ENCODE measurements around the gene SCYGR5. TPM values are rescaled to one million over a fixed set of nuclear protein-coding genes. Genes with fewer than 3 reads are reported as not detected.

The SCYGR5 gene
- total RNA-seq, 6 experiments from 2014 or later = not detected

DNA sequence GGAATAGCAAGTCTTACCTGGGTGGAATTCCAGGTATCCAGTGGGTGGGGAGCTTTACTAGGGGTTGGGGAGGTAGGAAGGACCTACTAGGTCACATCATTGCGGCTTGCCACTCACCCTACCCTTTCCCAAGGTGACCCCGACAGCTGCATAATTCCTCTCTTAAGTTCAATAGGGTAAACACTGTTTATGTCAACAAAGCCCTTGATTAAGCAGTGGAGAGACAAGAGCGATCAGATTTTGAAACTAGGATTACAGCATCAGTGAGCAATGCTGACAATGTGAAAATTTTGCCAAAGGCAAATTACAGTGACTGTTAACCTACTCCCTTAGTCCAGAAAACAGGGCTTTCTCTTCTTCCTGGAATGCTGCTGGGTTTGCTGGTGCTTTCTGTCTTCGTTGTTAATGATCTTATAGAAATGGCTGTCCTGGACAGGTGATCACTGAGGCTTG is 36.7 kb downstream of the SCYGR5 start:
- Histone ChIP-seq H3K4me1 (peaks cover 0 to 43% (median 11%) of the 10 kb centered on the region in 4 donors), H3K36me3 (peaks cover 0 to 6% (median 0%) of the 10 kb centered on the region in 4 donors), H3K4me3 (no peak overlapping the region), H3K9me3 (no peaks in the 10 kb centered on the region), H3K27me3 (no peaks in the 10 kb centered on the region), H3K27ac (peak overlapping the region; percentile 45 to 49 (median 48))
- DNase-seq = peak in 1 of 3 donors; percentile 59
- ATAC-seq = peak; percentile 75 to 82 (median 79)
- intact Hi-C loops (cut with DNase I) = no loop called here
- WGBS (ENCODE audit: insufficient coverage, low coverage, low lambda C conversion rate, missing lambda C conversion rate) = 21% methylated on average over 4 of the region's 4 CpGs
- TF ChIP-seq POLR2A (IDR thresholded peaks at IDR 0.05) = no peak
- TF ChIP-seq, protein P1, sequence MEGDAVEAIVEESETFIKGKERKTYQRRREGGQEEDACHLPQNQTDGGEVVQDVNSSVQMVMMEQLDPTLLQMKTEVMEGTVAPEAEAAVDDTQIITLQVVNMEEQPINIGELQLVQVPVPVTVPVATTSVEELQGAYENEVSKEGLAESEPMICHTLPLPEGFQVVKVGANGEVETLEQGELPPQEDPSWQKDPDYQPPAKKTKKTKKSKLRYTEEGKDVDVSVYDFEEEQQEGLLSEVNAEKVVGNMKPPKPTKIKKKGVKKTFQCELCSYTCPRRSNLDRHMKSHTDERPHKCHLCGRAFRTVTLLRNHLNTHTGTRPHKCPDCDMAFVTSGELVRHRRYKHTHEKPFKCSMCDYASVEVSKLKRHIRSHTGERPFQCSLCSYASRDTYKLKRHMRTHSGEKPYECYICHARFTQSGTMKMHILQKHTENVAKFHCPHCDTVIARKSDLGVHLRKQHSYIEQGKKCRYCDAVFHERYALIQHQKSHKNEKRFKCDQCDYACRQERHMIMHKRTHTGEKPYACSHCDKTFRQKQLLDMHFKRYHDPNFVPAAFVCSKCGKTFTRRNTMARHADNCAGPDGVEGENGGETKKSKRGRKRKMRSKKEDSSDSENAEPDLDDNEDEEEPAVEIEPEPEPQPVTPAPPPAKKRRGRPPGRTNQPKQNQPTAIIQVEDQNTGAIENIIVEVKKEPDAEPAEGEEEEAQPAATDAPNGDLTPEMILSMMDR (IDR thresholded peaks at IDR 0.05) = no peak

DNA sequence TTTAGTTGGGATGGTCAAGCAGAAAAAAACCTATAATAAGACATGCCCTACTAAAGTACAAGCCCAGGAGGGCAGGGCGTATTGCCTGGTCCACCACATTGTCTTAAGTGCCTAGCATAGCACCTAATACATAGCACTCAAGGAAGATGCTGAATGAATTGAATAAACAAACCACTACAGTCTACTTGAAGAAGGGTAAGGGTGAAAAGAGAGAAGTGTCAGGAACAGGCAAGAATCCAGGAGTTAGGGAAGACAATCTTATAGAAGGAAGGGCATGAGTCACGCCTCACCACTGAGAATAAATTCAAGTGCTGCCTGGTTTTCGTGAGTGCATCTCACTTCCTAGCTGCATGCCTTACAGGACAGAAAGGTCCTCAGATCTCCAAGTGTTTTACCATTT is 37.4 kb downstream of the SCYGR5 start:
- Histone ChIP-seq H3K27ac (peak overlapping the region; percentile 45 to 49 (median 48)), H3K9me3 (no peaks in the 10 kb centered on the region), H3K4me1 (peaks cover 0 to 44% (median 11%) of the 10 kb centered on the region in 4 donors), H3K36me3 (no peaks in the 10 kb centered on the region), H3K4me3 (no peak overlapping the region), H3K27me3 (no peaks in the 10 kb centered on the region)
- intact Hi-C loops (cut with DNase I) = no loop called here
- DNase-seq (no peak), ATAC-seq (no peak)
- TF ChIP-seq, protein P1 (IDR thresholded peaks at IDR 0.05) = no peak
- TF ChIP-seq POLR2A (IDR thresholded peaks at IDR 0.05) = no peak
- 61% methylated on average over 3 of the region's 3 CpGs for WGBS (ENCODE audit: insufficient coverage, low coverage, low lambda C conversion rate, missing lambda C conversion rate)

DNA sequence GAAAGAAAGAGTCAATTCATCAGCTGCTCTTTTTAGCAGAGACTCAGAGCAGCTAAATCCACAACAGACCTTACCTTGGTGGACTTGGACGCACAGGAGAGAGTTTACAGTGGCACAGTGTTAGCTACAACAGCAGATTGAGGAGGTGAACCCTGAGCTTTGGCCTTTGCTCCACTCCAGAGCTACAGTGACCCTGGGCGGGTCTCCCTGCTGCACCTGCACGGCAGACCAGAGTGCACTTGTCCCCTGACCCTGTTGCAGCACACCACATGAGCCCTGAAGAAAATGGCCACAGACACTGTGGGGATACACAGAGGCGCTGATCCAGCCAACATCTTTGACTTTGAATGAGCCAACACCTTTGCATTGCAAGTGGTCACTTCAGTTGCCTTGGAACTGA is 40.3 kb downstream of the SCYGR5 start:
- no peaks in the 10 kb centered on the region for H3K27me3 ChIP-seq
- H3K4me1 ChIP-seq = peaks cover 0 to 39% (median 11%) of the 10 kb centered on the region in 4 donors
- H3K36me3 ChIP-seq = no peaks in the 10 kb centered on the region
- peak; percentile 88 to 98 (median 94) for ATAC-seq
- 50% methylated on average over 4 of the region's 4 CpGs for WGBS (ENCODE audit: insufficient coverage, low coverage, low lambda C conversion rate, missing lambda C conversion rate)
- peak overlapping the region; percentile 2 to 77 (median 38) for H3K27ac ChIP-seq
- H3K9me3 ChIP-seq = no peaks in the 10 kb centered on the region
- intact Hi-C loops (cut with DNase I) = no loop called here
- no peak overlapping the region for H3K4me3 ChIP-seq
- peak; percentile 71 to 90 (median 89) for DNase-seq
- no peak for TF ChIP-seq POLR2A (IDR thresholded peaks at IDR 0.05)
- TF ChIP-seq, protein P1 (IDR thresholded peaks at IDR 0.05) = no peak

DNA sequence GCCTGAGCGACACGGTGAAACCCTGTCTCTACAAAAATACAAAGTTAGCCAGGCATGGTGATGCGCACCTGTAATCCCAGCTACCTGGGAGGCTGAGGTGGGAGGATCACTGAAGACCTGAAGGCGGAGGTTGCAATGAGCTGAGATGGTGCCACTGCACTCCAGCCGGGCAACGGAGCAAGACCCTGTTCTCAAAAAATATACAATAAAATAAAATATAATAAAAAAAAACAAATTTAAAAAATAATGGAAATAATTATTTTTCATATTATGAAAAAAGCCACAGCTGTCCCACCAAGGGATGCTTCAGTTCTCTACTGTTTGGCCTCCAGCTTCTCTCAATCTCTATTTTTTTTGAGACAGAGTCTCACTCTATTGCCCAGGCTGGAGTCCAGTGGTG is 40.8 kb downstream of the SCYGR5 start:
- intact Hi-C loops (cut with DNase I) = no loop called here
- H3K4me1 ChIP-seq = peaks cover 0 to 39% (median 11%) of the 10 kb centered on the region in 4 donors
- TF ChIP-seq, protein P1 (IDR thresholded peaks at IDR 0.05) = no peak
- no peak for TF ChIP-seq POLR2A (IDR thresholded peaks at IDR 0.05)
- H3K4me3 ChIP-seq = no peak overlapping the region
- peak overlapping the region in 1 of 3 donors; percentile 62 for H3K27ac ChIP-seq
- no peaks in the 10 kb centered on the region for H3K9me3 ChIP-seq
- no peak for ATAC-seq
- no peaks in the 10 kb centered on the region for H3K27me3 ChIP-seq
- WGBS (ENCODE audit: insufficient coverage, low coverage, low lambda C conversion rate, missing lambda C conversion rate) = 82% methylated on average over 6 of the region's 6 CpGs
- no peaks in the 10 kb centered on the region for H3K36me3 ChIP-seq
- no peak for DNase-seq

Data from right lobe of liver (tissue), 6 donors.